Sigmoid colon (tissue), 4 donors: ENCODE results near the gene PRR30.
"Not testable (repeated sequence)": the region's sequence is repeated elsewhere in the genome, so short reads cannot be mapped to it uniquely, and the experiment has no call there.

Source experiments
- CTCF ChIP-seq, 4 experiments: fragments of 450-650 bp in 3 of 4; fragments of 200-600 bp in 1 of 4; IDR thresholded peaks; one replicate each; pipeline ENCODE4 v1.5.1; 2016 to 2019; ENCODE audit warnings: antibody characterized with exemption in 4 of 4, mild to moderate bottlenecking in 3 of 4, moderate library complexity in 2 of 4
- POLR2A ChIP-seq, 2 donors: fragments of 450-650 bp; IDR thresholded peaks; one replicate each; pipeline ENCODE4 v1.6.1; 2016; ENCODE audit warnings: antibody characterized with exemption in 2 of 2, mild to moderate bottlenecking in 2 of 2, moderate library complexity in 2 of 2
- POLR2AphosphoS5 ChIP-seq, 4 donors: sonication (generic); formaldehyde crosslinking; IDR thresholded peaks; one replicate each; pipeline ENCODE4 v1.6.1; 2017; ENCODE audit warnings: antibody characterized with exemption in 4 of 4

GRCh38 chr2:27111392-27112078 is 27.7 kb downstream of the PRR30 start:
- TF ChIP-seq POLR2AphosphoS5, POLR2A, CTCF (IDR thresholded peaks at IDR 0.05): not testable (repeated sequence)
